Testis (tissue), 3 donors: ENCODE results near the gene DERL3. TPM values are rescaled to one million over a fixed set of nuclear protein-coding genes. Genes with fewer than 3 reads are reported as not detected.

Source experiments
- DNase-seq: peaks from one replicate; pipeline ENCODE4 v3.0.0-alpha.2; 2019
- H3K27ac ChIP-seq, 2 donors: fragments of 200-600 bp; sonication (generic); one replicate each; pipeline ENCODE4 v1.5.1; 2019
- H3K27me3 ChIP-seq: fragments of 200-600 bp; sonication (generic); one replicate; pipeline ENCODE4 v1.5.1; 2019
- H3K36me3 ChIP-seq: fragments of 200-600 bp; sonication (generic); one replicate; pipeline ENCODE4 v1.5.1; 2017; ENCODE audit warnings: low read depth; ENCODE audit errors: missing control alignments
- H3K4me1 ChIP-seq: fragments of 200-600 bp; sonication (generic); one replicate; pipeline ENCODE4 v1.5.1; 2019
- H3K4me3 ChIP-seq, 2 donors: fragments of 200-600 bp; sonication (generic); one replicate each; pipeline ENCODE4 v1.5.1; 2017 to 2019
- H3K9me3 ChIP-seq: fragments of 200-600 bp; sonication (generic); one replicate; pipeline ENCODE4 v1.5.1; 2017
- POLR2A ChIP-seq: fragments of 450-650 bp; IDR thresholded peaks from one replicate; pipeline ENCODE4 v1.6.1; 2017; ENCODE audit warnings: antibody characterized with exemption, mild to moderate bottlenecking, moderate library complexity
- WGBS, 2 donors: methylation state at CpG; one replicate each; pipeline ENCODE4 v1.1.5; 2018; 5-methylcytosine and 5-hydroxymethylcytosine counted together
- intact Hi-C: fragments of 100-400 bp; cut with DNase I; formaldehyde crosslinking; loops from one replicate; pipeline ENCODE4 v1.15.1; 2023; ENCODE audit warnings: low total_unique reads
- polyA plus RNA-seq: library from polyadenylated mRNA; stranded (reverse); fragments of 350-450 nt; fragmentation: Illumina TruSeq; extraction: RNeasy Lipid Tissue Mini Kit (QIAGEN cat#74804); gene quantifications from one replicate; pipeline ENCODE4 v1.2.3, GENCODE V29; 2014; ENCODE audit warnings: low read depth, low replicate concordance; ENCODE audit not compliant: insufficient read depth
- total RNA-seq, 2 donors: library from RNA; depleted of rRNA; stranded (reverse); fragments of >200 nt; gene quantifications; one replicate each; pipeline ENCODE4 v1.2.3, GENCODE V29; 2016
- TF ChIP-seq, protein P1 (sequence below), 3 experiments: fragments of 450-650 bp in 2 of 3; fragments of 200-600 bp in 1 of 3; sonication (generic) in 1 of 3; IDR thresholded peaks; one replicate each; pipeline ENCODE4 v1.5.1; 2016 to 2019; ENCODE audit warnings: antibody characterized with exemption in 3 of 3, mild to moderate bottlenecking in 2 of 3, moderate library complexity in 1 of 3

DERL3 gene
- total and polyA plus RNA-seq, 3 donors from 2014 or later = 14.9 to 48.7 (median 16.2) TPM

DNA sequence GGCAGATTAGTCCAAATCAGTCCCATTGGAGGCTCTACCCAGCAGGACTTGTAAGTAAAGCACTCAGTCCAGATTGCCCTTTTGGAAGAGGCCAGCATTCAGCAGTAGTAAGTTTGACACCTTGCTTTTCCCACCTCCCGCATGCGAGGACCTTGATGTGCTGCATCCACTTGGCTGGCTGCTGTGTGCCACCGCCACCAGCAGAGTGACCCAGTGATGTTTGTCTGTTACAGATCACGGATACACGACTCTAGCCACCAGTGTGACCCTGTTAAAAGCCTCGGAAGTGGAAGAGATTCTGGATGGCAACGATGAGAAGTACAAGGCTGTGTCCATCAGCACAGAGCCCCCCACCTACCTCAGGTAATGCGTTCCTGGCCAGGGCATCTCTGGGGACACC, 45.5 kb downstream of the DERL3 start:
- no peak for DNase-seq
- TF ChIP-seq POLR2A = no peak
- TF ChIP-seq, protein P1, sequence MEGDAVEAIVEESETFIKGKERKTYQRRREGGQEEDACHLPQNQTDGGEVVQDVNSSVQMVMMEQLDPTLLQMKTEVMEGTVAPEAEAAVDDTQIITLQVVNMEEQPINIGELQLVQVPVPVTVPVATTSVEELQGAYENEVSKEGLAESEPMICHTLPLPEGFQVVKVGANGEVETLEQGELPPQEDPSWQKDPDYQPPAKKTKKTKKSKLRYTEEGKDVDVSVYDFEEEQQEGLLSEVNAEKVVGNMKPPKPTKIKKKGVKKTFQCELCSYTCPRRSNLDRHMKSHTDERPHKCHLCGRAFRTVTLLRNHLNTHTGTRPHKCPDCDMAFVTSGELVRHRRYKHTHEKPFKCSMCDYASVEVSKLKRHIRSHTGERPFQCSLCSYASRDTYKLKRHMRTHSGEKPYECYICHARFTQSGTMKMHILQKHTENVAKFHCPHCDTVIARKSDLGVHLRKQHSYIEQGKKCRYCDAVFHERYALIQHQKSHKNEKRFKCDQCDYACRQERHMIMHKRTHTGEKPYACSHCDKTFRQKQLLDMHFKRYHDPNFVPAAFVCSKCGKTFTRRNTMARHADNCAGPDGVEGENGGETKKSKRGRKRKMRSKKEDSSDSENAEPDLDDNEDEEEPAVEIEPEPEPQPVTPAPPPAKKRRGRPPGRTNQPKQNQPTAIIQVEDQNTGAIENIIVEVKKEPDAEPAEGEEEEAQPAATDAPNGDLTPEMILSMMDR (IDR thresholded peaks at IDR 0.05) = no peak
- intact Hi-C loops = no loop called here
- Histone ChIP-seq H3K4me1 (peaks cover 36% of the 10 kb centered on the region), H3K4me3 (no peak overlapping the region), H3K36me3 (no peaks in the 10 kb centered on the region), H3K9me3 (no peaks in the 10 kb centered on the region), H3K27me3 (no peaks in the 10 kb centered on the region), H3K27ac (no peak overlapping the region)
- WGBS, 2 donors = 88 to 98% methylated on average over 8 of the region's 8 CpGs

DNA sequence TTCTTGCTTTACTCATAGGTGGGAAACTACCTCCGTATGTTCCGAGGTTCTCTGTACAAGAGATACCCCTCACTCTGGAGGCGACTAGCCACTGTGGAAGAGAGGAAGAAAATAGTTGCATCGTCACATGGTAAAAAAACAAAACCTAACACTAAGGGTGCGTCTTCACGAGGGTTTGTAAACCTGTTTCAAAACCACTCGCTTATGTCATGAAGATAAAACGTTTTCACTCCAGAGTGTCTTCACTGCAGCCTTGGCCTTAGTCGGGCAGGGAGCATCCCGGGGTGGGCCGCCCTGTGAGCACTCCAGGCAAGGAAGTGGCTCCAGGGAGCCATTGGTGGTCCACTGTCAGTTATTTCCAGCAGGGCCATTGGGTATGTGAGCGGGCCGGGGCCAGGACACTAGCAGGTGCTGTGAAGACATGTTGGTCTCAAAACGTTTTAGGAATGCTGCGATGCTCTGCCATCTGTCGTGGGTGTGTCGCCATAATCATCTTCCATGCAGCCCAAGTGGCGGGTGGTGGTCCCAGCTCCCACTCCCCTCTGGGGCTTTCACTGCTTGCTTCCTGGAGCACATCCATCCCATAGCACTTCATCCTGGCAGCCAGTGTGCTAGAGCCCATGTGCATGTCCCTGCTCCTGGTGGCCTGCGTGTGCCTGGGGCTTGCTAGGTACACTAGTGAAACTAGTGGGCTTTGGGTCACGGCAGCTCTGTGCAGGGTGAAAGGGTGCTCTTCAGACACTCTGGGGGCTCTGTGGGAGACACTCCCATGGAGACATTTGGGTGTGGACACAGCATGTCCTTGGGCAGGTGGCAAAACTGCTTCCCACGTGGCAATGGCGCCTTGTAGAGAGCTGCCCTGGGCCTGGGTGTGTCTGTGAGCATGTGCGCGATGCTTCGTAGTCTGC, 46.8 kb downstream of the DERL3 start:
- Histone ChIP-seq H3K36me3 (no peaks in the 10 kb centered on the region), H3K4me1 (peaks cover 45% of the 10 kb centered on the region), H3K4me3 (no peak overlapping the region), H3K9me3 (no peaks in the 10 kb centered on the region), H3K27me3 (no peaks in the 10 kb centered on the region), H3K27ac (no peak overlapping the region)
- DNase-seq = no peak
- WGBS, 2 donors = 73 to 75% methylated on average over 18 to 25 of the region's 25 CpGs
- intact Hi-C loops = no loop called here
- TF ChIP-seq, protein P1 (IDR thresholded peaks at IDR 0.05) = no peak
- TF ChIP-seq POLR2A = no peak

DNA sequence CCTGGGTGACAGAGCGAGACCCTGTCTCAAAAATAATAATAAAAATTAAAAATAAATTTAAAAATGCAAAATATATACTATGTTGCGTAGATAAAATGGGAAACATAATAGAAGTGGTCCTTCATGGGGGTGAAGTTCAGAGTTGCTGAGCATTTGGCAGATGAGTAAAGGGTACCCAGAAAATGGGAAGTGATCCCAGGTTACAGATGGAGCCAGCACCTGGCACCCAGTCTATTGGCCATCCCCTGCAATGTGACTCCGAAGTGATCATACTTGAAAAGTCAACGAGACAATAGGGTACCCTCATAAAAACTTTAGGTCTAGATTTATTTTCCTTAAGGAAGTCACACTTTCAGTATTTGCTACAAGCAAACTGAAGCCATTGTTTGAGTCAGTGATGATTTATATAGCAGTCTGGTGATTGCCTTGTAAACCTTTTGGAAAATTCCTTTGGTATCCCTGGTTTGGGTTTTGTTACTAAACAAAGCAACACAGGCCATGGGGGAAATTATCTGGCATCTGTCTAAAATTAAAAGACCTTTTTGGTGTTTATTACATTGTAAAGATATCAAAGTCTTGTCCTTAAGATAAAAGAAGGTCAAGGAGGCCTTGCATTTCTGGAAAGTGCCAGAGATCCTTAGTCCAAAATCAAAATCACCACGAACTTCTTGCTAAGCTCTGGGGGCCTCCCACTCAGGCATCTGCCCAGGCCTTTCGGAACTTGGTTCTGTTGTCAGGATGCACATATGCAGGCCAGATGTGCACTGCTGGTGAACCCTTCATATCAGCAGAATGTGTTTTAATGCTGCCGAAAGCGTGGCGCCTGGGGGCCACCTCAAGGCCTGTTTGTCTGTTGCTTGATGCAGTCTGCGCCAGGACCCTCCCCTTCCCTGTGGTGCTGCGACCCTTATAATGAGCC, 47.7 kb downstream of the DERL3 start:
- Histone ChIP-seq H3K27ac (no peak overlapping the region), H3K36me3 (no peaks in the 10 kb centered on the region), H3K4me1 (peaks cover 50% of the 10 kb centered on the region), H3K9me3 (no peaks in the 10 kb centered on the region), H3K27me3 (no peaks in the 10 kb centered on the region), H3K4me3 (no peak overlapping the region)
- TF ChIP-seq POLR2A = no peak
- TF ChIP-seq, protein P1 (IDR thresholded peaks at IDR 0.05) = no peak
- intact Hi-C loops = no loop called here
- 45 to 59% methylated on average over 11 of the region's 11 CpGs for WGBS, 2 donors
- DNase-seq = peak; percentile 52

DNA sequence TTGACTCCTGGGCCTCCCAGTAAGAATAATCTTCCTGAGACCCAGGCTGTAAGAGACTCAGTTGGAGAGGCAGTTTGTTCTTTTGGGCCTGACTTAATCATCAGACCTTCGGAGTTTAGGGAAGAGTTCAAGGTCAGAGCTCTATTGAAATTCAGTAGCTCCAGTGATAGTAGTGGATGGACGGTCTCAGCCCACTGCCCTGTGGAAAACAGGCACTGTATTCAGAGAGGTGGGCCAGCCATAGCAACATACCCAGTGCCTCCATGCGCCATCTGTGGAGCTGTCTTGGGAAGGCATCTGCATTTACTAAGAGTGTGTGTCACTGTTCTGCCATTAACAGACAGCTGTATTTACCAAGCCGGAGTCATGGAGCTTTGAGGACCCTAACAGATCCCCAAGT, 49.2 kb downstream of the DERL3 start:
- Histone ChIP-seq H3K4me1 (peaks cover 50% of the 10 kb centered on the region), H3K27me3 (no peaks in the 10 kb centered on the region), H3K9me3 (no peaks in the 10 kb centered on the region), H3K4me3 (no peak overlapping the region), H3K36me3 (no peaks in the 10 kb centered on the region), H3K27ac (peak overlapping the region in 1 of 2 donors; percentile 53)
- 43 to 44% methylated on average over 1 to 4 of the region's 4 CpGs for WGBS, 2 donors
- no peak for DNase-seq
- no peak for TF ChIP-seq POLR2A
- intact Hi-C loops = no loop called here

DNA sequence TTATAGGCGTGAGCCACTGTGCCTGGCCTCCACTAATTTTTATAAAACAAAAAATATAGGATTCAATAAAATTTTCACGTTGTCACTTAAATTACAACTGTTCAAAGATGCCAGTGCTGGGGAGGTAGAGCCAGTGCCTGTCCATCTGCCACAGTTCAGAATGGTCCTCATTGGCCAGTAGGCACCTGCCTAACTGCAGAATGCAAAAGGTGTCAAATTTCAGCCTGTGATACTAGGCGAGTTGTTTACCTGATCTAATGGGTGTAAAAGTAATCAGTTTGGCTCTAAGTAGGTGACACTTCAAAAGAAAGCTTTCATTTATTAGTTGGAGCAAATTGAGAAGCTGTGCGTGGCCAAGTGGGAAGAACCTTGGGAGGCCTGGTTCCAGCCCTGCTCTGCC, 49.7 kb downstream of the DERL3 start:
- Histone ChIP-seq H3K4me1 (peaks cover 50% of the 10 kb centered on the region), H3K27ac (peak overlapping the region in 1 of 2 donors; percentile 53), H3K36me3 (no peaks in the 10 kb centered on the region), H3K27me3 (no peaks in the 10 kb centered on the region), H3K4me3 (no peak overlapping the region), H3K9me3 (no peaks in the 10 kb centered on the region)
- no peak for TF ChIP-seq POLR2A
- TF ChIP-seq, protein P1 (IDR thresholded peaks at IDR 0.05) = no peak
- no peak for DNase-seq
- intact Hi-C loops = no loop called here
- WGBS, 2 donors = 70% methylated on average over 4 of the region's 4 CpGs
